NCI-H146 treated with DMSO at 0.1 percent for 48 hours (cell line): Measurements from ENCODE around the gene HCRTR1.

Source experiments
- DNase-seq: peaks from one replicate; lab custom pipeline; 2025; ENCODE audit not compliant: unreplicated experiment; lab: John Stamatoyannopoulos, UW

The HCRTR1 gene

GRCh38 chr1:31617218-31617915 is at the start of gene HCRTR1:
Gene HCRTR1 (plus strand): TSS chr1:31617689. CDS start chr1:31619193, 1,504 bp downstream.
- DNase-seq: no peak

- DNase-seq: no peak
Measured at GRCh38 chr1:31567956-31568570, 49.4 kb upstream of the HCRTR1 start.

- no peak for DNase-seq
Measured at GRCh38 chr1:31568895-31569595, 48.4 kb upstream of the HCRTR1 start.

- DNase-seq: no peak
Measured at GRCh38 chr1:31569596-31570173, 47.8 kb upstream of the HCRTR1 start.

GRCh38 chr1:31570228-31570627 is 47.3 kb upstream of the HCRTR1 start:
- DNase-seq: no peak

GRCh38 chr1:31570906-31571305 is 46.6 kb upstream of the HCRTR1 start:
- DNase-seq: no peak

- no peak for DNase-seq
Measured at GRCh38 chr1:31571340-31572295, 45.9 kb upstream of the HCRTR1 start.

GRCh38 chr1:31572323-31573104 is 45.0 kb upstream of the HCRTR1 start:
- DNase-seq: no peak

- DNase-seq: no peak
Measured at GRCh38 chr1:31573261-31573660, 44.2 kb upstream of the HCRTR1 start.

- no peak for DNase-seq
Measured at GRCh38 chr1:31574749-31575368, 42.6 kb upstream of the HCRTR1 start.

GRCh38 chr1:31575369-31576140 is 41.9 kb upstream of the HCRTR1 start:
- DNase-seq: no peak

- no peak for DNase-seq
Measured at GRCh38 chr1:31576201-31576669, 41.3 kb upstream of the HCRTR1 start, which contains the start of gene TINAGL1. Gene TINAGL1 (plus strand): TSS chr1:31576515. CDS start chr1:31577149, 634 bp downstream.

GRCh38 chr1:31576743-31577455 is 40.6 kb upstream of the HCRTR1 start:
- DNase-seq: no peak

GRCh38 chr1:31577515-31578192 is 39.8 kb upstream of the HCRTR1 start:
- no peak for DNase-seq

- DNase-seq: no peak
Measured at GRCh38 chr1:31579374-31579773, 38.1 kb upstream of the HCRTR1 start.

GRCh38 chr1:31580513-31580870 is 37.0 kb upstream of the HCRTR1 start:
- DNase-seq: no peak

GRCh38 chr1:31580891-31581603 is 36.4 kb upstream of the HCRTR1 start:
- no peak for DNase-seq
